ENCODE measurements around the gene IL12RB2. TPM values are rescaled to one million over a fixed set of nuclear protein-coding genes. Genes with fewer than 3 reads are reported as not detected.

The IL12RB2 gene
- total and polyA plus RNA-seq, 2 experiments from 2014 or later, result 0.12 TPM; not detected in 1

DNA sequence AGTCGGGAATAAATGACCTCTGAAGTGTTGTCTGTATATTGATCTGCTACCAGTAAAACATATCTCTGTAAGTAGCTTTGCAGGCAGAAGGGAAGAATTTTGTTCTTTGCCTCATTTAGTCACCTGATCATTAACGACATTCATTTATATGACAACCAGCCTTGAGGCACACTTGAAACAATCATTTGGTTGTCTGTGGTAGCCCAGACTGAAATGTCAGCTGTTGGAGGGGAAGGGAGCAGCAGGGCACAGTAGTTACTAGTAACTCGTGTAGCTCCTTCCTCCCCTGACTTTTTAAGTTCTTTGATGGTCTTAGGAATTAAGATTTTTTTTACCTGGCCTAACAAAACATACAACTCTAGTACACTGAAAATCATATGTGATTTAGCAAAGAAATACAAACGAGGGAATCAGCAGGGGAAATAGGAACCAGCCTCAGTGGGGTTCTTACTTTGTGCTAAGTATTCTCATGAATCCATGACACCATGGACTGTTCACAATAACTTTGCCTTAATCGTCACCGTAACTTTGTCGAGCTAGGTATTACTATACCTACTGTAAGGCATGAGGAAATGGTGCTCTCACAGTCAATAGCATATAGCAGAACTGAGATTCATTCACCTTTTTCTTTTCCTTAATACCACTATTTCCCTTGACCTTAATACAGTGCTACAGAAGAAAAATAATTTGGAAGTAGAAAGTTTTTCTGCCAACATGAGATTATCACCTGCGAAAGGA, 6.4 kb downstream of the IL12RB2 start:
- Histone ChIP-seq H3K4me1 (ENCODE audit: low read depth) (peaks cover 10% of the 10 kb centered on the region), H3K9me3 (ENCODE audit: low read depth) (no peaks in the 10 kb centered on the region), H3K27me3 (peaks cover 6% of the 10 kb centered on the region), H3K27ac (no peak overlapping the region), H3K36me3 (no peaks in the 10 kb centered on the region), H3K4me3 (no peak overlapping the region)
- TF ChIP-seq, protein P1, sequence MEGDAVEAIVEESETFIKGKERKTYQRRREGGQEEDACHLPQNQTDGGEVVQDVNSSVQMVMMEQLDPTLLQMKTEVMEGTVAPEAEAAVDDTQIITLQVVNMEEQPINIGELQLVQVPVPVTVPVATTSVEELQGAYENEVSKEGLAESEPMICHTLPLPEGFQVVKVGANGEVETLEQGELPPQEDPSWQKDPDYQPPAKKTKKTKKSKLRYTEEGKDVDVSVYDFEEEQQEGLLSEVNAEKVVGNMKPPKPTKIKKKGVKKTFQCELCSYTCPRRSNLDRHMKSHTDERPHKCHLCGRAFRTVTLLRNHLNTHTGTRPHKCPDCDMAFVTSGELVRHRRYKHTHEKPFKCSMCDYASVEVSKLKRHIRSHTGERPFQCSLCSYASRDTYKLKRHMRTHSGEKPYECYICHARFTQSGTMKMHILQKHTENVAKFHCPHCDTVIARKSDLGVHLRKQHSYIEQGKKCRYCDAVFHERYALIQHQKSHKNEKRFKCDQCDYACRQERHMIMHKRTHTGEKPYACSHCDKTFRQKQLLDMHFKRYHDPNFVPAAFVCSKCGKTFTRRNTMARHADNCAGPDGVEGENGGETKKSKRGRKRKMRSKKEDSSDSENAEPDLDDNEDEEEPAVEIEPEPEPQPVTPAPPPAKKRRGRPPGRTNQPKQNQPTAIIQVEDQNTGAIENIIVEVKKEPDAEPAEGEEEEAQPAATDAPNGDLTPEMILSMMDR (IDR thresholded peaks at IDR 0.05; ENCODE audit: low read depth, low read length), result no peak
- no peak for DNase-seq (ENCODE audit: low read depth in 1 of 2, low spot score in 1 of 2)

- TF ChIP-seq, protein P1 (IDR thresholded peaks at IDR 0.05; ENCODE audit: low read depth, low read length), result no peak
- Histone ChIP-seq H3K4me3 (no peak overlapping the region), H3K4me1 (ENCODE audit: low read depth) (peaks cover 10% of the 10 kb centered on the region), H3K27ac (no peak overlapping the region), H3K27me3 (peaks cover 2% of the 10 kb centered on the region), H3K36me3 (no peaks in the 10 kb centered on the region), H3K9me3 (ENCODE audit: low read depth) (no peaks in the 10 kb centered on the region)
- no peak for DNase-seq (ENCODE audit: low read depth in 1 of 2, low spot score in 1 of 2)
These were observed 7.0 kb downstream of the IL12RB2 start for GRCh38 chr1:67314696-67315095.

GRCh38 chr1:67316180-67316902, 8.7 kb downstream of the IL12RB2 start:
- H3K27me3 ChIP-seq, result no peaks in the 10 kb centered on the region
- no peaks in the 10 kb centered on the region for H3K36me3 ChIP-seq
- no peak for DNase-seq (ENCODE audit: low read depth in 1 of 2, low spot score in 1 of 2)
- H3K4me3 ChIP-seq, result no peak overlapping the region
- H3K27ac ChIP-seq, result no peak overlapping the region
- H3K9me3 ChIP-seq (ENCODE audit: low read depth), result no peaks in the 10 kb centered on the region
- H3K4me1 ChIP-seq (ENCODE audit: low read depth), result peaks cover 10% of the 10 kb centered on the region
- TF ChIP-seq, protein P1 (IDR thresholded peaks at IDR 0.05; ENCODE audit: low read depth, low read length), result no peak

- H3K4me3 ChIP-seq, result no peak overlapping the region
- TF ChIP-seq, protein P1 (IDR thresholded peaks at IDR 0.05; ENCODE audit: low read depth, low read length), result no peak
These were observed 9.2 kb downstream of the IL12RB2 start for GRCh38 chr1:67316918-67317317.

DNA sequence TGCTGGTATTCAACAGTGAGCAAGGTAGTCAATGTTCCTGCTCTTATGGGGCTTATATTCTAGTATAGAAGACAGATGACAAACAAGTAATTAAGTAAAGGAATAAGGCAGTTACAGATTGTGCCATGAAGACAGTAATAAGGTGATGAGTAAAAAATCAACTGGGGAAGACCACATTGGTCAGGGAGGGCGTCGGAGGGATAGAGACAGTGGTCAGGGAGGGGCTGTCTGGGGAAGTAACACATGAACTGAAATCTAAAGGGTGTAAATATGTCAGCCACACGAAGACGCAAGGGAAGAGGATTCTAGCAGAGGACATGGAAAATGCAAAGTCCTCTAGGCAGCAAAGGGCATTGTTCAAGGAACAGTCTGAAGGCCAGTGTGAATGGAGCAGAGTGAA, 10.1 kb downstream of the IL12RB2 start:
- Histone ChIP-seq H3K9me3 (ENCODE audit: low read depth) (no peaks in the 10 kb centered on the region), H3K4me1 (ENCODE audit: low read depth) (peaks cover 10% of the 10 kb centered on the region), H3K36me3 (no peaks in the 10 kb centered on the region), H3K27ac (no peak overlapping the region), H3K4me3 (no peak overlapping the region), H3K27me3 (no peaks in the 10 kb centered on the region)
- TF ChIP-seq, protein P1 (IDR thresholded peaks at IDR 0.05; ENCODE audit: low read depth, low read length), result no peak
- no peak for DNase-seq (ENCODE audit: low read depth in 1 of 2, low spot score in 1 of 2)

More at GRCh38 chr1:67316918-67317317, 9.2 kb downstream of the IL12RB2 start:
- Histone ChIP-seq H3K4me1 (ENCODE audit: low read depth) (peaks cover 10% of the 10 kb centered on the region), H3K27me3 (no peaks in the 10 kb centered on the region), H3K9me3 (ENCODE audit: low read depth) (no peaks in the 10 kb centered on the region), H3K27ac (no peak overlapping the region), H3K36me3 (no peaks in the 10 kb centered on the region)
- DNase-seq (ENCODE audit: low read depth in 1 of 2, low spot score in 1 of 2), result no peak
